Activated CD4-positive, alpha-beta memory T cell treated with anti-CD3 and anti-CD28 coated beads, Interleukin-2, amount 10 ng/mL, durations not matched to agents 7 days and 5 days (primary cell): Measurements from ENCODE around the gene CCDC8. TPM values are rescaled to one million over a fixed set of nuclear protein-coding genes. Genes with fewer than 3 reads are reported as not detected.

ENCODE experiments used
- CTCF ChIA-PET: fragments of 350-600 bp; sonication (Branson Sonifier 250); formaldehyde crosslinking; loops from one replicate; lab custom pipeline; 2021; ENCODE audit warnings: antibody characterized with exemption, inconsistent platforms; lab: Charles Lee
- POLR2A ChIA-PET: fragments of 350-600 bp; sonication (Branson Sonifier 250); formaldehyde crosslinking; loops from one replicate; lab custom pipeline; 2021; ENCODE audit warnings: antibody characterized with exemption; lab: Charles Lee
- DNase-seq: peaks from one replicate; pipeline ENCODE4 v3.0.0-alpha.2; 2020
- H3K27ac Mint-ChIP-seq: one replicate; pipeline ENCODE4 v1.8.0; 2021; ENCODE audit warnings: mild to moderate bottlenecking, mixed read lengths
- H3K27me3 Mint-ChIP-seq: one replicate; pipeline ENCODE4 v1.8.0; 2021; ENCODE audit warnings: mixed read lengths
- H3K36me3 Mint-ChIP-seq: one replicate; pipeline ENCODE4 v1.8.0; 2021; ENCODE audit warnings: low read depth, mixed read lengths
- H3K4me1 Mint-ChIP-seq: one replicate; pipeline ENCODE4 v1.8.0; 2021; ENCODE audit warnings: mixed read lengths
- H3K4me3 Mint-ChIP-seq: one replicate; pipeline ENCODE4 v1.8.0; 2021; ENCODE audit warnings: mild to moderate bottlenecking, mixed read lengths
- H3K9me3 Mint-ChIP-seq: one replicate; pipeline ENCODE4 v1.8.0; 2021; ENCODE audit warnings: mixed read lengths
- total RNA-seq, 2 experiments: library from RNA; stranded (reverse); gene quantifications; one replicate each; pipeline ENCODE4 v1.2.3, GENCODE V29; 2021

CCDC8 gene, protein sequence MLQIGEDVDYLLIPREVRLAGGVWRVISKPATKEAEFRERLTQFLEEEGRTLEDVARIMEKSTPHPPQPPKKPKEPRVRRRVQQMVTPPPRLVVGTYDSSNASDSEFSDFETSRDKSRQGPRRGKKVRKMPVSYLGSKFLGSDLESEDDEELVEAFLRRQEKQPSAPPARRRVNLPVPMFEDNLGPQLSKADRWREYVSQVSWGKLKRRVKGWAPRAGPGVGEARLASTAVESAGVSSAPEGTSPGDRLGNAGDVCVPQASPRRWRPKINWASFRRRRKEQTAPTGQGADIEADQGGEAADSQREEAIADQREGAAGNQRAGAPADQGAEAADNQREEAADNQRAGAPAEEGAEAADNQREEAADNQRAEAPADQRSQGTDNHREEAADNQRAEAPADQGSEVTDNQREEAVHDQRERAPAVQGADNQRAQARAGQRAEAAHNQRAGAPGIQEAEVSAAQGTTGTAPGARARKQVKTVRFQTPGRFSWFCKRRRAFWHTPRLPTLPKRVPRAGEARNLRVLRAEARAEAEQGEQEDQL
- not detected for total RNA-seq

DNA sequence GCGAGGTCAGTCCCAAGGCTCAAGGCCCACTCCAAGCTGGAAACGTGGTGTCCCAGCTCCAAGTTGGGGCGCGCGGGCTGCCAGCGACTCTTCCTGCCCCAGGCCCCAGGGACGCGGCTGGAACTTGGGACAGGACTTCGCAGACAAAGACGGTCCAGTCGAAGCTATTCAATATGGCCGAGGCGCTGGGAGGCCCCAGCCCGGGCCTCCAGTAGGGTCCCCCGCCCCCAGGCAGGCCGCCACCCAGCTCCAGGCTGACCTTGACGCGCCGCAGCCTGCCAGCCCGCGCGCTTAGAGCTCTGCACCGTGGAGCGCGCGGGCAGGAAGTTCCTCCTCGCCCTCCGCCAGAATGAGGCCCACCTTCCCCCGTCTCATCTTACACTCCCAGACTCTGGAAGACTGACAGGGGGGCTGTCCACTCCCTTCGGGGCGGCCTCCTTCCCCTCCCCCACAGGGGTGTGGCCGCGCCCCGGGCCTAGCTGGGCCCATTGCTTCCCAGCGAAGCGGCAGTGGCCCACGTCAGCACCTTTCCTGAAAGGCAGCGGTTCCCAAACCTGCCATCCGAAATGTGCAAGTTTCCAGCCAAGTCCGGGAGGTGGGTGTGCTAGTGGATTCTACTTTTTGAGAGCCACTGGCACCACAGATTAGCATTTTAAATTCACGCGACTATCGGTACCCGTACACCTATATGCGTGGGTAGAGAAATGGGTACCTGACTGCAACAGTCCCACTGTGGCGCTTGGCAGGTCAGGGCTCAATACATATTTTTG lies at the start of gene CCDC8:
TSS of gene CCDC8 (minus strand) at position 303 of the 770 bp plus-strand sequence. CDS start 754 bp downstream, outside the sequence.
- no peaks in the 10 kb centered on the region for H3K36me3 Mint-ChIP-seq
- ChIA-PET CTCF (no interaction called here), POLR2A (no interaction called here)
- peaks cover 61% of the 10 kb centered on the region for H3K27me3 Mint-ChIP-seq
- no peak within 1 kb of the TSS for H3K27ac Mint-ChIP-seq
- H3K4me1 Mint-ChIP-seq = peaks cover 6% of the 10 kb centered on the region
- H3K9me3 Mint-ChIP-seq = no peaks in the 10 kb centered on the region
- no peak within 1 kb of the TSS for H3K4me3 Mint-ChIP-seq
- DNase-seq = no peak

GRCh38 chr19:46461537-46461936 lies 48.2 kb upstream of the CCDC8 start:
- CTCF ChIA-PET = no interaction called here
- POLR2A ChIA-PET = no interaction called here

GRCh38 chr19:46460981-46461380 lies 47.6 kb upstream of the CCDC8 start:
- POLR2A ChIA-PET = no interaction called here
- Mint-ChIP-seq H3K4me3 (no peak overlapping the region), H3K36me3 (no peaks in the 10 kb centered on the region), H3K27me3 (peaks cover 20% of the 10 kb centered on the region), H3K27ac (no peak overlapping the region), H3K4me1 (no peaks in the 10 kb centered on the region), H3K9me3 (no peaks in the 10 kb centered on the region)
- no peak for DNase-seq
- CTCF ChIA-PET = no interaction called here

More at GRCh38 chr19:46461537-46461936, 48.2 kb upstream of the CCDC8 start:
- Mint-ChIP-seq H3K27ac (no peak overlapping the region), H3K9me3 (no peaks in the 10 kb centered on the region), H3K4me3 (no peak overlapping the region), H3K27me3 (peaks cover 21% of the 10 kb centered on the region), H3K36me3 (no peaks in the 10 kb centered on the region), H3K4me1 (peaks cover 4% of the 10 kb centered on the region)
- no peak for DNase-seq

GRCh38 chr19:46460055-46460454 lies 46.7 kb upstream of the CCDC8 start:
- CTCF ChIA-PET = no interaction called here
- Mint-ChIP-seq H3K27me3 (peaks cover 16% of the 10 kb centered on the region), H3K27ac (no peak overlapping the region), H3K4me3 (no peak overlapping the region), H3K4me1 (no peaks in the 10 kb centered on the region), H3K9me3 (no peaks in the 10 kb centered on the region), H3K36me3 (no peaks in the 10 kb centered on the region)
- POLR2A ChIA-PET = no interaction called here
- no peak for DNase-seq

GRCh38 chr19:46456930-46457329 lies 43.6 kb upstream of the CCDC8 start:
- Mint-ChIP-seq H3K4me1 (no peaks in the 10 kb centered on the region), H3K4me3 (no peak overlapping the region), H3K27ac (no peak overlapping the region), H3K9me3 (no peaks in the 10 kb centered on the region), H3K36me3 (no peaks in the 10 kb centered on the region), H3K27me3 (peaks cover 17% of the 10 kb centered on the region)
- ChIA-PET CTCF (no interaction called here), POLR2A (no interaction called here)
- no peak for DNase-seq

DNA sequence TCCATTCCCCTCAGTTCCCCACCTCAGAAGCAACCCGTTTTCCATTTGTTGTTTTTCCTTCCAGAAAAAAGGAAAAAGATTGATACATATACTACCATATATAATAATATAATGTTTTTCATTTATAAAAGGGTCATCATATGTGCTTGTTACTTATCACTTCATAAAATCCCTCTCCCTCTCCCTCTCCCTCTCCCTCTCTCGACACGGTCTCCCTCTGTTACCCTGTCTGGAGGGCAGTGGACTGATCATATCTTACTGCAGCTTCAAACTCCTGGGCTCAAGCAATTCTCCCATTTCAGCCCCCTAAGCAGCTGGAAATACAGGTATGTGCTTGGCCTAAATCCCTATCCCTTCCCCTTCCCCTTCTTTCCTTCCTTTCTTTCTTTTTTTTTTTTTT lies 40.9 kb upstream of the CCDC8 start:
- Mint-ChIP-seq H3K9me3 (peaks cover 7% of the 10 kb centered on the region), H3K4me3 (no peak overlapping the region), H3K4me1 (no peaks in the 10 kb centered on the region), H3K27ac (no peak overlapping the region), H3K36me3 (no peaks in the 10 kb centered on the region), H3K27me3 (peaks cover 31% of the 10 kb centered on the region)
- no peak for DNase-seq
- CTCF ChIA-PET = no interaction called here
- POLR2A ChIA-PET = no interaction called here

DNA sequence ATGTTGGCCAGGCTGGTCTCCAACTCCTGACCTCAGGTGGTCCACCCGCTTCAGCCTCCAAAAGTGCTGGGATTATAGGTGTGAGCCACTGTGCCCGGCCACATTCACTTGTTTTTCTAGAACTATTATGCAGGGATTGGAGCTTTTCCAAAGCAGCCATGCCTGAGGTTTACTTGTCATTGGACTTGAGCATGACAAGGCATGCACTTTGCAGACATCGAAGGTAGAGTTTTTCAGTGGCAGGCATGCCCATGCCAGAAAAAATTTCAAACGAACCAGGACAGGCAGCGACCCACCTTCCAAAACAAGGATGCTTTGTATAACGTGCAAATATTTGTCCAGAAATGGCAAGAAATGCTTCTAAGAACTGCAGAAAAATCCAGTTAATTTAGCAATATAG lies 40.3 kb upstream of the CCDC8 start:
- Mint-ChIP-seq H3K4me1 (no peaks in the 10 kb centered on the region), H3K9me3 (peaks cover 8% of the 10 kb centered on the region), H3K4me3 (no peak overlapping the region), H3K27me3 (peaks cover 31% of the 10 kb centered on the region), H3K27ac (no peak overlapping the region), H3K36me3 (no peaks in the 10 kb centered on the region)
- no peak for DNase-seq
- CTCF ChIA-PET = no interaction called here
- POLR2A ChIA-PET = no interaction called here

DNA sequence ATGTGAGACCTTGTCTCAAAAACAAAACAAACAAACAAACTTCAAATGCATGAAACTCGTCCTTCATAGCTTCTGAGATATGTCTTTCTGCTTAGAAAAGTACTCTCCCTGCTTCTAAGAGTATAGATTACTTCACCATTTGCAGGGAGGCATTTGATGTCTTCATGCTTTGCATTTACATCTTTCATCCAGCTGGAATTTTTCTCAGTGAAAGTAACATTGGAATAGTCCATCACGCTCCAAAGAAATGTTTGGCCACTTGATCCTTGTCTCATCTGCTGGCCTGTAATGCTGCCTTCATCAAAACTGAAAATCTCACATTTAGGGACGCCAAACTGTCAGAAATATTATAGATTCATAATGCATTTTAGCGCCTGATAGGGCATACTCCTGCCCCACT lies 38.8 kb upstream of the CCDC8 start:
- H3K36me3 Mint-ChIP-seq = no peaks in the 10 kb centered on the region
- H3K27me3 Mint-ChIP-seq = peaks cover 29% of the 10 kb centered on the region
- H3K4me3 Mint-ChIP-seq = no peak overlapping the region
- H3K27ac Mint-ChIP-seq = no peak overlapping the region
- CTCF ChIA-PET = no interaction called here
- no peak for DNase-seq
- H3K9me3 Mint-ChIP-seq = peaks cover 8% of the 10 kb centered on the region
- POLR2A ChIA-PET = no interaction called here
- H3K4me1 Mint-ChIP-seq = no peaks in the 10 kb centered on the region

- peaks cover 29% of the 10 kb centered on the region for H3K27me3 Mint-ChIP-seq
- H3K4me3 Mint-ChIP-seq = no peak overlapping the region
- H3K36me3 Mint-ChIP-seq = no peaks in the 10 kb centered on the region
- no peak for DNase-seq
- CTCF ChIA-PET = interaction anchor here (0.5 to 1.1 kb wide), 2 partner anchors 26 to 57 kb away, joined by 3 read pairs; no protein-coding TSS in a partner anchor
- peaks cover 8% of the 10 kb centered on the region for H3K9me3 Mint-ChIP-seq
- H3K27ac Mint-ChIP-seq = no peak overlapping the region
- POLR2A ChIA-PET = no interaction called here
- no peaks in the 10 kb centered on the region for H3K4me1 Mint-ChIP-seq
These were observed 38.0 kb upstream of the CCDC8 start for GRCh38 chr19:46451352-46451751.

DNA sequence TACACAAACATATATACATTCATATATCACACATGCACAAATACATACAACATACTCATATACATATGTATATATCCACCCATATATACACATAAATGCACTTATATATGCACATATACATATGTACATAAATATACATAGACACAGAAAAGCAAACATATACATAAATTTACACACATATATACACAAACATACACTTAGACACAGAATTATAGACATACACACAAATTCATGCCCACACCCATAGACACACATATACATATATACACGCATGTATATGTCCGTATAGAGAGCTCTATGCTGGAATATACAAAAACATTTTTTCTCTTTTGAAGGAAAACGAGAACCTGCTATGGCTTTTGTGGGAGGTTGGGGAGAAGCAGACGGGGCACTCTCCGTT lies 37.4 kb upstream of the CCDC8 start:
- Mint-ChIP-seq H3K27ac (no peak overlapping the region), H3K27me3 (peaks cover 30% of the 10 kb centered on the region), H3K36me3 (no peaks in the 10 kb centered on the region), H3K4me1 (no peaks in the 10 kb centered on the region), H3K9me3 (peaks cover 8% of the 10 kb centered on the region), H3K4me3 (no peak overlapping the region)
- CTCF ChIA-PET = interaction anchor here (0.5 to 1.1 kb wide), 2 partner anchors 25 to 56 kb away, joined by 3 read pairs; no protein-coding TSS in a partner anchor
- POLR2A ChIA-PET = no interaction called here
- DNase-seq = no peak

DNA sequence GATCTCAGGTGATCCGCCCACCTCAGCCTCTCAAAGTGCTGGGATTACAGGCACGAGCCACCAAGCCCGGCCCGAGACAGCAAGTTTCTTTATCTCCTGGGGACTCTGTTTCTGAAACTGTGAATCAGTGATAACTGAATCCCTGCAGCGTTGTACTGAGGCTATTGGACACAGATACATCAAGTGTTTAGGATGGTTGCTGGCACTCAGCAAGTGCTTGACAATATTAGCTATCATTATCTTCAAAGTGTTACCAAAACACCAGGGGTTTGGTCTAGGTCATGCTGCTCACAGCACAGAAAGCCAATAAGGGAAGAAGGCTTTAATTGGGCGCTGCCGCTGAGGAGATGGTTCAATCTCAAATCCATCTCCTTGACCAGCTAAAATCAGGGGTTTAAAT lies 35.9 kb upstream of the CCDC8 start:
- peaks cover 8% of the 10 kb centered on the region for H3K9me3 Mint-ChIP-seq
- no peak for DNase-seq
- H3K27ac Mint-ChIP-seq = no peak overlapping the region
- ChIA-PET POLR2A (no interaction called here), CTCF (no interaction called here)
- no peaks in the 10 kb centered on the region for H3K4me1 Mint-ChIP-seq
- H3K4me3 Mint-ChIP-seq = no peak overlapping the region
- peaks cover 28% of the 10 kb centered on the region for H3K27me3 Mint-ChIP-seq
- no peaks in the 10 kb centered on the region for H3K36me3 Mint-ChIP-seq

DNA sequence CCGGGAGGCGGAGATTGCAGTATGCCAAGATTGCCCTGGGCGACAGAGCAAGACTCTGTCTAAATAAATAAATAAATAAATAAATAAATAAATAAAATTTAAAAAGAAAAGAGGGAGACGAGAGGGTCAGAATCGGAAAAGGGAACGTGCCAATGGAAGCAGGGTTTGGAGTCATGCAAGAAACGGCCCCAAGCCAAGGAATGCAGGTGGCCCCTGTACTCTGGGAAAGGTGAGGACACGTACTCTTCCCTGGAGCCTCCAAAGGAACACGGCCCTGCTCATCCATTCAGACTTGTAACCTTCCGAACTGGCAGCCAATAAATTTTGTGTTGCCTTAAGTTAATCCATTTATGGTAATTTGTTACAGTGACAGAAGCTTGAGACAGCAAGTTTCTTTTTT lies 35.2 kb upstream of the CCDC8 start:
- H3K27me3 Mint-ChIP-seq = peaks cover 28% of the 10 kb centered on the region
- H3K4me1 Mint-ChIP-seq = no peaks in the 10 kb centered on the region
- H3K27ac Mint-ChIP-seq = no peak overlapping the region
- peaks cover 8% of the 10 kb centered on the region for H3K9me3 Mint-ChIP-seq
- POLR2A ChIA-PET = no interaction called here
- H3K4me3 Mint-ChIP-seq = no peak overlapping the region
- DNase-seq = no peak
- CTCF ChIA-PET = interaction anchor here (0.6 kb wide), 1 partner anchor 1634 kb away, joined by 4 read pairs; no protein-coding TSS in a partner anchor
- H3K36me3 Mint-ChIP-seq = no peaks in the 10 kb centered on the region

- Mint-ChIP-seq H3K4me1 (no peaks in the 10 kb centered on the region), H3K9me3 (peaks cover 8% of the 10 kb centered on the region), H3K4me3 (no peak overlapping the region), H3K36me3 (no peaks in the 10 kb centered on the region), H3K27me3 (peaks cover 29% of the 10 kb centered on the region), H3K27ac (no peak overlapping the region)
- POLR2A ChIA-PET = no interaction called here
- no peak for DNase-seq
- CTCF ChIA-PET = no interaction called here
These were observed 34.5 kb upstream of the CCDC8 start for GRCh38 chr19:46447824-46448223.
